Tongue (tissue), 2 donors: ENCODE results near the gene KCNK17. TPM values are rescaled to one million over a fixed set of nuclear protein-coding genes. Genes with fewer than 3 reads are reported as not detected.

Experiments
- DNase-seq: peaks from one replicate; pipeline ENCODE4 v3.0.0-alpha.2; 2015
- total RNA-seq: library from RNA; depleted of rRNA; stranded (reverse); fragments of >200 nt; gene quantifications from one replicate; pipeline ENCODE4 v1.2.3, GENCODE V29; 2014

The KCNK17 gene
- total RNA-seq, 1 donor from 2014 or later = 0.62 TPM

- DNase-seq = no peak
These were observed 47.4 kb downstream of the KCNK17 start for GRCh38 chr6:39266782-39267355.

GRCh38 chr6:39266375-39266774 is 47.8 kb downstream of the KCNK17 start:
- no peak for DNase-seq

GRCh38 chr6:39263303-39264037 is 50.7 kb downstream of the KCNK17 start:
- DNase-seq = no peak

GRCh38 chr6:39261751-39262150 is 52.5 kb downstream of the KCNK17 start:
- DNase-seq = no peak

- no peak for DNase-seq
These were observed 53.3 kb downstream of the KCNK17 start for GRCh38 chr6:39260953-39261352.

- DNase-seq = no peak
These were observed 53.8 kb downstream of the KCNK17 start for GRCh38 chr6:39260456-39260855.

GRCh38 chr6:39256294-39256940 is 57.8 kb downstream of the KCNK17 start:
- DNase-seq = no peak

- no peak for DNase-seq
These were observed 59.2 kb downstream of the KCNK17 start for GRCh38 chr6:39254999-39255535.

GRCh38 chr6:39251406-39251805 is 62.8 kb downstream of the KCNK17 start:
- peak; percentile 57 for DNase-seq

GRCh38 chr6:39250507-39250906 is 63.7 kb downstream of the KCNK17 start:
- DNase-seq = no peak

GRCh38 chr6:39249278-39249677 is 64.9 kb downstream of the KCNK17 start:
- DNase-seq = no peak

Other genes with a start within 250 kb of the KCNK17 start
- gene SAYSD1, start 199.2 kb downstream of the KCNK17 start, total RNA-seq = 12.3 TPM
- 6.1 TPM for gene KCNK5, start 84.9 kb downstream of the KCNK17 start, total RNA-seq
- not detected for gene KCNK16, start 8.3 kb upstream of the KCNK17 start, total RNA-seq